ENCODE data around the gene ZNF223. TPM values are rescaled to one million over a fixed set of nuclear protein-coding genes. Genes with fewer than 3 reads are reported as not detected.

Gene ZNF223
- total and polyA plus RNA-seq, 2 donors = 5.0 to 5.5 TPM

Other genes starting within 250 kb of the ZNF223 start
- 1.7 TPM for gene LYPD5, start 249.6 kb upstream of the ZNF223 start, total RNA-seq
- 3.2 TPM for gene LYPD5, start 249.6 kb upstream of the ZNF223 start, polyA plus RNA-seq
- gene ZNF283, start 224.7 kb upstream of the ZNF223 start, total RNA-seq = 5.9 TPM
- 4.6 TPM for gene ZNF283, start 224.7 kb upstream of the ZNF223 start, polyA plus RNA-seq
- gene ZNF404, start 168.1 kb upstream of the ZNF223 start, total RNA-seq = 2.1 TPM
- 26.6 TPM for gene ZNF404, start 168.1 kb upstream of the ZNF223 start, polyA plus RNA-seq
- 18.2 TPM for gene ZNF45, start 116.8 kb upstream of the ZNF223 start, total RNA-seq
- 8.6 TPM for gene ZNF45, start 116.8 kb upstream of the ZNF223 start, polyA plus RNA-seq
- gene ZNF221, start 100.8 kb upstream of the ZNF223 start, total RNA-seq = 2.4 TPM
- gene ZNF221, start 100.8 kb upstream of the ZNF223 start, polyA plus RNA-seq = 1.1 TPM
- gene ZNF155, start 67.8 kb upstream of the ZNF223 start, total RNA-seq = 9.8 TPM
- 8.6 TPM for gene ZNF155, start 67.8 kb upstream of the ZNF223 start, polyA plus RNA-seq
- gene ZNF230, start 49.1 kb upstream of the ZNF223 start, total RNA-seq = 4.9 TPM
- 5.5 TPM for gene ZNF230, start 49.1 kb upstream of the ZNF223 start, polyA plus RNA-seq
- gene ZNF222, start 26.7 kb upstream of the ZNF223 start, total RNA-seq = 9.6 TPM
- gene ZNF222, start 26.7 kb upstream of the ZNF223 start, polyA plus RNA-seq = 7.5 TPM
- gene ZNF284, start 20.1 kb downstream of the ZNF223 start, total RNA-seq = 2.4 TPM
- 1.9 TPM for gene ZNF284, start 20.1 kb downstream of the ZNF223 start, polyA plus RNA-seq
- 18.2 TPM for gene ZNF224, start 42.3 kb downstream of the ZNF223 start, total RNA-seq
- 47.0 TPM for gene ZNF224, start 42.3 kb downstream of the ZNF223 start, polyA plus RNA-seq
- gene ZNF225, start 61.4 kb downstream of the ZNF223 start, total RNA-seq = 5.9 TPM
- 3.2 TPM for gene ZNF225, start 61.4 kb downstream of the ZNF223 start, polyA plus RNA-seq
- 7.2 TPM for gene ZNF234, start 89.5 kb downstream of the ZNF223 start, total RNA-seq
- gene ZNF234, start 89.5 kb downstream of the ZNF223 start, polyA plus RNA-seq = 4.5 TPM
- 23.9 TPM for gene ZNF226, start 113.1 kb downstream of the ZNF223 start, total RNA-seq
- 32.9 TPM for gene ZNF226, start 113.1 kb downstream of the ZNF223 start, polyA plus RNA-seq
- gene ZNF227, start 160.5 kb downstream of the ZNF223 start, total RNA-seq = 23.8 TPM
- gene ZNF227, start 160.5 kb downstream of the ZNF223 start, polyA plus RNA-seq = 10.7 TPM
- gene ZNF233, start 207.8 kb downstream of the ZNF223 start, total RNA-seq = 2.1 TPM
- gene ZNF233, start 207.8 kb downstream of the ZNF223 start, polyA plus RNA-seq = 1.7 TPM

All from thymus (tissue), 2 donors.